Endodermal cell (in vitro differentiated cells): ENCODE results near the gene PYROXD2. TPM values are rescaled to one million over a fixed set of nuclear protein-coding genes. Genes with fewer than 3 reads are reported as not detected.

Source experiments
- DNase-seq: peaks from one replicate; pipeline ENCODE4 v3.0.0-alpha.2; 2017
- H3K27ac ChIP-seq: 2 replicates; pipeline ENCODE4 v1.5.1; 2013; ENCODE audit warnings: mild to moderate bottlenecking, low read depth, low read length, moderate library complexity
- H3K27me3 ChIP-seq: 2 replicates; pipeline ENCODE4 v1.6.1; 2013; ENCODE audit warnings: mild to moderate bottlenecking, low read length, moderate library complexity; ENCODE audit not compliant: insufficient read depth, control insufficient read depth, poor library complexity, severe bottlenecking
- H3K36me3 ChIP-seq: 2 replicates; pipeline ENCODE4 v1.7.0; 2013; ENCODE audit warnings: mild to moderate bottlenecking, low read length, moderate library complexity; ENCODE audit not compliant: control insufficient read depth, insufficient read depth
- H3K4me1 ChIP-seq: one replicate; pipeline ENCODE4 v1.7.0; 2013; ENCODE audit warnings: low read length; ENCODE audit not compliant: control insufficient read depth, insufficient read depth
- H3K4me3 ChIP-seq: 2 replicates; pipeline ENCODE4 v1.5.1; 2013; ENCODE audit warnings: mild to moderate bottlenecking, low read length, moderate library complexity
- H3K9ac ChIP-seq: 2 replicates; pipeline ENCODE4 v1.6.1; 2013; ENCODE audit warnings: mild to moderate bottlenecking, low read length, moderate library complexity; ENCODE audit not compliant: poor library complexity, severe bottlenecking; ENCODE audit errors: extremely low read depth
- H3K9me3 ChIP-seq: 2 replicates; pipeline ENCODE4 v1.6.1; 2013; ENCODE audit warnings: mild to moderate bottlenecking, low read length, moderate library complexity; ENCODE audit not compliant: control insufficient read depth
- H3K27ac Mint-ChIP-seq: 2 replicates; pipeline ENCODE4 v1.8.0; 2020; ENCODE audit warnings: mixed read lengths
- H3K27me3 Mint-ChIP-seq: 2 replicates; pipeline ENCODE4 v1.8.0; 2021; ENCODE audit warnings: mild to moderate bottlenecking, mixed read lengths; ENCODE audit not compliant: insufficient read depth
- H3K36me3 Mint-ChIP-seq: 2 replicates; pipeline ENCODE4 v1.8.0; 2020; ENCODE audit warnings: low read depth, mixed read lengths
- H3K4me1 Mint-ChIP-seq: 2 replicates; pipeline ENCODE4 v1.8.0; 2020; ENCODE audit warnings: mixed read lengths
- H3K4me3 Mint-ChIP-seq: 2 replicates; pipeline ENCODE4 v1.8.0; 2020; ENCODE audit warnings: mild to moderate bottlenecking, moderate library complexity, mixed read lengths
- H3K9me3 Mint-ChIP-seq: 2 replicates; pipeline ENCODE4 v1.8.0; 2020; ENCODE audit warnings: mild to moderate bottlenecking, mixed read lengths
- WGBS, 2 experiments: methylation state at CpG; one replicate each; pipeline versions ENCODE4 v1.1.5 to v1.1.7; 2013; ENCODE audit warnings: missing lambda C conversion rate in 2 of 2, mixed read lengths in 1 of 2; ENCODE audit not compliant: insufficient coverage in 1 of 2, insufficient read length in 1 of 2; 5-methylcytosine and 5-hydroxymethylcytosine counted together
- total RNA-seq, 2 donors: library from RNA; stranded (reverse); fragmentation: NEBNext Ultra II Directional in 1 of 2; extraction: Animal tissue kit (Norgen Biotek cat#: 25700) in 1 of 2; gene quantifications; 2 replicates in 1 of 2; 3 replicates in 1 of 2; pipeline ENCODE4 v1.2.1, GENCODE V29; 2021
- TF ChIP-seq, protein P1 (sequence below): fragments of 200-600 bp; sonication (generic); conservative IDR thresholded peaks from 2 replicates; pipeline ENCODE4 v1.5.0; 2021; ENCODE audit warnings: antibody characterized with exemption, mild to moderate bottlenecking

The PYROXD2 gene
- total RNA-seq, 2 donors from 2014 or later: 9.2 to 9.5 TPM

GRCh38 chr10:98382691-98383101, 32.3 kb downstream of the PYROXD2 start:
- no peaks in the 10 kb centered on the region for H3K36me3 ChIP-seq
- Mint-ChIP-seq H3K9me3 (peaks cover 9% of the 10 kb centered on the region), H3K27ac (no peak overlapping the region), H3K36me3 (peaks cover 8% of the 10 kb centered on the region), H3K27me3 (no peaks in the 10 kb centered on the region), H3K4me3 (no peak overlapping the region), H3K4me1 (peaks cover 4% of the 10 kb centered on the region)
- no peak overlapping the region for H3K9ac ChIP-seq
- H3K27ac ChIP-seq: no peak overlapping the region
- 85 to 92% methylated on average over 4 to 5 of the region's 5 CpGs for WGBS, 2 experiments
- peaks cover 2% of the 10 kb centered on the region for H3K9me3 ChIP-seq
- TF ChIP-seq, protein P1, sequence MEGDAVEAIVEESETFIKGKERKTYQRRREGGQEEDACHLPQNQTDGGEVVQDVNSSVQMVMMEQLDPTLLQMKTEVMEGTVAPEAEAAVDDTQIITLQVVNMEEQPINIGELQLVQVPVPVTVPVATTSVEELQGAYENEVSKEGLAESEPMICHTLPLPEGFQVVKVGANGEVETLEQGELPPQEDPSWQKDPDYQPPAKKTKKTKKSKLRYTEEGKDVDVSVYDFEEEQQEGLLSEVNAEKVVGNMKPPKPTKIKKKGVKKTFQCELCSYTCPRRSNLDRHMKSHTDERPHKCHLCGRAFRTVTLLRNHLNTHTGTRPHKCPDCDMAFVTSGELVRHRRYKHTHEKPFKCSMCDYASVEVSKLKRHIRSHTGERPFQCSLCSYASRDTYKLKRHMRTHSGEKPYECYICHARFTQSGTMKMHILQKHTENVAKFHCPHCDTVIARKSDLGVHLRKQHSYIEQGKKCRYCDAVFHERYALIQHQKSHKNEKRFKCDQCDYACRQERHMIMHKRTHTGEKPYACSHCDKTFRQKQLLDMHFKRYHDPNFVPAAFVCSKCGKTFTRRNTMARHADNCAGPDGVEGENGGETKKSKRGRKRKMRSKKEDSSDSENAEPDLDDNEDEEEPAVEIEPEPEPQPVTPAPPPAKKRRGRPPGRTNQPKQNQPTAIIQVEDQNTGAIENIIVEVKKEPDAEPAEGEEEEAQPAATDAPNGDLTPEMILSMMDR: no peak
- H3K4me3 ChIP-seq: no peak overlapping the region
- peaks cover 6% of the 10 kb centered on the region for H3K4me1 ChIP-seq
- no peaks in the 10 kb centered on the region for H3K27me3 ChIP-seq
- no peak for DNase-seq

GRCh38 chr10:98380493-98381339, 34.3 kb downstream of the PYROXD2 start:
- TF ChIP-seq, protein P1: no peak
- H3K27ac ChIP-seq: no peak overlapping the region
- DNase-seq: peak; percentile 56
- Mint-ChIP-seq H3K27me3 (no peaks in the 10 kb centered on the region), H3K36me3 (peaks cover 8% of the 10 kb centered on the region), H3K27ac (no peak overlapping the region), H3K4me3 (no peak overlapping the region), H3K4me1 (peaks cover 4% of the 10 kb centered on the region), H3K9me3 (peaks cover 16% of the 10 kb centered on the region)
- H3K36me3 ChIP-seq: no peaks in the 10 kb centered on the region
- H3K9me3 ChIP-seq: peaks cover 7% of the 10 kb centered on the region
- no peaks in the 10 kb centered on the region for H3K27me3 ChIP-seq
- peak overlapping the region; percentile 4 for H3K4me3 ChIP-seq
- no peak overlapping the region for H3K9ac ChIP-seq
- WGBS, 2 experiments: 51 to 75% methylated on average over 5 to 8 of the region's 8 CpGs
- H3K4me1 ChIP-seq: peaks cover 6% of the 10 kb centered on the region

GRCh38 chr10:98378722-98379121, 36.3 kb downstream of the PYROXD2 start:
- Mint-ChIP-seq H3K36me3 (peaks cover 8% of the 10 kb centered on the region), H3K27ac (no peak overlapping the region), H3K4me1 (peaks cover 12% of the 10 kb centered on the region), H3K9me3 (peaks cover 16% of the 10 kb centered on the region), H3K27me3 (no peaks in the 10 kb centered on the region), H3K4me3 (no peak overlapping the region)
- Histone ChIP-seq H3K36me3 (no peaks in the 10 kb centered on the region), H3K4me1 (peaks cover 7% of the 10 kb centered on the region), H3K9me3 (peaks cover 7% of the 10 kb centered on the region), H3K27ac (no peak overlapping the region), H3K9ac (no peak overlapping the region), H3K4me3 (no peak overlapping the region), H3K27me3 (no peaks in the 10 kb centered on the region)
- TF ChIP-seq, protein P1: no peak
- no peak for DNase-seq
- WGBS, 2 experiments: 94 to 100% methylated on average over 1 to 4 of the region's 4 CpGs
